Measurements from ENCODE around the gene PRKX.
"Not testable (repeated sequence)": the region's sequence is repeated elsewhere in the genome, so short reads cannot be mapped to it uniquely, and the experiment has no call there.

DNA sequence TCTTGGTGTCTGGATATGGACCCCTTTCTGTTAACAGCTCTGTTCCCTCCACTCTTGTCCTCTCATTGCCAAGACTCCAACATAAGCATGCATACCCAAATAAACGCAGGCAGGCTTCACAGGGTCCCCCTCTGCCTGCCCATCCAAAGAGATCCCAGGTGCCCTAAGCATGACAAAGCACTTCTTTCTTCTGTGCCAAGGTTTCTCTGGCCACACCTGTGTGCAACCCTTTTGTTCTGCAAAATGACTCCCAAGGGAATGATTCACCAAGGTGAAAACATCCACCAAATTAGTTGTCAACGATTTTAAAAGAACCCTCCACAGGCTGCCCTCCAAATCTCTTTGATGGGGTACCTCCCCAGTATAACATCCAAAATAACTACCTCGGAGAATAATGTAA lies 11.4 kb downstream of the PRKX start:
- TF ChIP-seq TAF1, POLR2AphosphoS5, POLR2A, SPI1 (IDR thresholded peaks at IDR 0.05; ENCODE audit: low read depth, low read length): not testable (repeated sequence)
